Erythroblast (primary cell): ENCODE results near the gene SLC22A13.
"Not testable (repeated sequence)": the region's sequence is repeated elsewhere in the genome, so short reads cannot be mapped to it uniquely, and the experiment has no call there.

Experiments used
- DNase-seq, 2 experiments: peaks; one replicate each; lab custom pipeline; 2025; lab: John Stamatoyannopoulos, UW
- GATA1 ChIP-seq: IDR thresholded peaks from 2 replicates; pipeline ENCODE4 v1.6.1; 2011; ENCODE audit warnings: low read depth, mild to moderate bottlenecking, control low read depth, low read length, moderate library complexity
- POLR2A ChIP-seq: IDR thresholded peaks from 2 replicates; pipeline ENCODE4 v1.6.1; 2011; ENCODE audit warnings: mild to moderate bottlenecking, low read length

Gene SLC22A13

DNA sequence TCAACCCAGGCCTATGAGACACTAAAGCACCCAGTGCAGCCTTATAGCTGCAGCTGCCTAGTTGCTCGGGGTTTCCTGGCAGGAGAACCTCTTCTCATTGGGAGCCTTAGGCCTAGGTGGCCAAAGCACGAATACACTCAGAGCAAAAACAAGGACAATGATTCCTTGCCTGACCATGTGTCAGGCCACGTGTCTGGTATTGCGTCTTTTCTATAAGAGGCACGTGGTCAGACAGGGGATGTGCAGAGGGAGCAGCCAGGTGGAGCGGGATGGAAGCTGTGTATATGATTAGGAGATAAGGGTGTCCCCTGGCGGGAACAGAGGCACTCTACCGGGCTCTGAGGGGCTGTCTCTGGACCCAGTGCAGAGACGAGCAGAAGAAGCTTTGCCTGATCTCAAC is 42.8 kb downstream of the SLC22A13 start:
- TF ChIP-seq POLR2A (no peak), GATA1 (no peak)
- no peak for DNase-seq

DNA sequence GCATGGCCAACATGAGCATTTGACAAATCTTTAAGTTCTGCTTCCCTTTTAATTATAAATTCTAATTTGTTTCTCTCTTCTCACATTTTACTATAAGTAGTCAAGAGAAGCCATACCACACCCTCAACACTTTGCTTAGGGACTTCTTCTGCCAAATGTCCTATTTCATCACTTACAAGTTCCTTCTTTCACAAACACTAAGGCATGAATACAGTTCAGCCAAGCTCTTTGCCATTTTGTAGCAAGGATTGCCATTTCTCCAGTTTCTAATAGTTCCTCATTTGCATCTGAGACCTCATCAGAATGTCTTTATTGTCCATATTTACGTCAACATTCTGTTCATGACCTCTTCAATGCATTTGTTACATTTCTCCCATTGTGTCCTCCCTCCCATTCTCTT is 45.9 kb downstream of the SLC22A13 start:
- TF ChIP-seq GATA1 (no peak), POLR2A (no peak)
- DNase-seq = no peak

DNA sequence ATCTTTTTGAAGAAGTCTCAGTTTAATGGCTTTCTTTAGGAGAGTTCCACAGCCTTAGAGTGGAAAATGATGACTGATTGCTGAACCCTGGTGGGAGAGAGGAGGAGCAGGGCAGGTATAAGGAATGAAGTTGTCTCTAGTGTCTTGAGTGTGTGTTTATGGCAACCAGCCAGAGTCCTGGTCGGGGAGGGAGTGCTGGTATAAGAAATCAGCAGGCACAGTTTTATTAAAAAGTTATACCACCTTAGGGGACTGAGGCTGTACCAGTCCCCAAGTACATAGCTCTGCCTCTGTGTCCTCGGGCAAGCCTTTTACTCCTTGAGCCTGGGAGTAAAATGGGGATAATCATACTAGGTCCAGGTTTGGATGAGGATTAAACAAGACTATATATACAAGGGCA is 46.3 kb downstream of the SLC22A13 start:
- TF ChIP-seq GATA1 (no peak), POLR2A (no peak)
- no peak for DNase-seq

DNA sequence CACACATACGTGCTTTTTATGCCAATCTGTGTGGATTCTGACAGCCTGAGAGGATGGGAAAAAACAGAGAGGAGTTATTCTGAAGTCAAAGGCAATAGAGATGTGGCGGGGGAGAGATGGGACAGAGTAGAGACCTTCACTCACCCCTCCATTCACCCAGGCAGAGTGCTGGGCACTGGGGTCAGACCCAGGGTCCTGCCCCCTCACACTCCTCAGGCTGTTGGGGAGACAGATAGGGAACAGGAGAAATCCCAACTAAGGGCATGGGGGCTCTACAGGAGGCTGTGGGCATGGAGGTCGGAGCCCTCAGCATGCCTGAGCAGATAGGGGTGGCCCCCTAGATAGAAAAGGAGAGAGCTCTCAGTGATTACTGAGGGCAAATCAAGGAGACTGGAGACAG is 46.7 kb downstream of the SLC22A13 start:
- TF ChIP-seq GATA1 = no peak
- TF ChIP-seq POLR2A = no peak
- DNase-seq = no peak

DNA sequence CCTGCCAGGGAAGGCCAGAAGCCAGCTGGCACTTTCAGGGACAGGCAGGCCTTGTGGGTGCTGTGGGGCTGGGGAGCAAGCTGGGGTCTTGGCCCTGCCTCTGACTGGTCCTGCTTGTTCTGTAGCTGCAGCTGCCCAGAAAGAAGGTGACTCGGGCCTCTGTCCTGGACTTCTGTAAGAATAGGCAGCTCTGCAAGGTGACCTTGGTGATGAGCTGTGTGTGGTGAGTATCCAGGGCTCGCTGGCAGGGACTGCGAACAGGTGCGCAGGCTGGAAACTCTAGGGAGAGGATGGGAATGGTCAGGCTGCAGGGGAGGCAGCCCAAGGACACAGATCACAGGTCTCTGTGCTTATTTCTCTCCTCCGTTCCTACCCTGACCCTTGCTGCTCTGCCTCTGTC is 47.7 kb downstream of the SLC22A13 start:
- DNase-seq = no peak
- no peak for TF ChIP-seq GATA1
- no peak for TF ChIP-seq POLR2A

DNA sequence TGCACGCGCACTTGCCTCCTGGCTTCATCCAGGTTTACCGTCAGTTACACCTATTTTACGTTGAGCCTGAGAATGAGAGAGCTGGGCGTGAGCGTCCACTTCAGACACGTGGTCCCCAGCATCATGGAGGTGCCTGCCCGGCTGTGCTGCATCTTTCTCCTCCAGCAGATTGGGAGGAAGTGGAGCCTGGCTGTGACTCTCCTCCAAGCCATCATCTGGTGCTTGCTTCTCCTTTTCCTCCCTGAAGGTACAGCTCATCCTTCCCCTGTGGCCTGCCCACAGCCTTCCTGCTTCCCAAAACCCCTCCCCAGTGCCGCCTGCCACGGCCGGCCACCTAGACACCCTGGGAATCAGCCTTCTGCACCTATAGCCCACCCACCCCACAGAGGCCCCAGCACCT is 48.1 kb downstream of the SLC22A13 start:
- no peak for DNase-seq
- TF ChIP-seq POLR2A (no peak), GATA1 (no peak)

DNA sequence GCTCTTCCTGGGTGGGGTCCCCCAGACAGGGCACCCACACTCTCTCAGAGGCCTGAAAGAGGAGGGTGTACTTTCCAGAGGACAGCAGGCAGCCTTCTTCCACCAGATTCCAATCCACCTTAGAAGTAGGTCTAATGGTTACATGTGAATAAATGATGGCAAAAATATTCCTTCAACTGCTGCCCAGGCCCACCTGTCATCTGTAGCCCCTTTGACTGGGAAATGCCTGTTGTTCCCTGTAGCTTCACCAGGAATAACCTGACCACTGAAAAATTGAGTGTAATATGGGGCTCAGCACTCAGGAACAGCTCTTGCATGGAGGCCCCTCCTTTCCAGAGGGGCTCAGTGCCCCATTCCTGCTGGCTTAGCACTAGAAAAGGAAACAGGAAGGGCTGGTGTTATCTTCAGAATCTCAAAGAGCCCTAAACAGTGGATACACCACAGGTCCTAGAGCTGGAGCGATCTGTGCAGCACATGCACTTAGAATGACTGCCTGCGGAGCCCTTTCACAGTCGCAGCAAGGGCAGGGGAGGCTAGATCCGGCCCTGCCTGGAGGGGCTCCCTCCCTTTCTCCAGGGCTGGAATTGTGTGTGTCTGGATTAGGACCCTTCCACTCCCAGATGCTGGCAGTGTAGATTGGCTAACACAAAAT is 48.6 kb downstream of the SLC22A13 start:
- no peak for TF ChIP-seq GATA1
- TF ChIP-seq POLR2A = no peak
- DNase-seq = no peak

DNA sequence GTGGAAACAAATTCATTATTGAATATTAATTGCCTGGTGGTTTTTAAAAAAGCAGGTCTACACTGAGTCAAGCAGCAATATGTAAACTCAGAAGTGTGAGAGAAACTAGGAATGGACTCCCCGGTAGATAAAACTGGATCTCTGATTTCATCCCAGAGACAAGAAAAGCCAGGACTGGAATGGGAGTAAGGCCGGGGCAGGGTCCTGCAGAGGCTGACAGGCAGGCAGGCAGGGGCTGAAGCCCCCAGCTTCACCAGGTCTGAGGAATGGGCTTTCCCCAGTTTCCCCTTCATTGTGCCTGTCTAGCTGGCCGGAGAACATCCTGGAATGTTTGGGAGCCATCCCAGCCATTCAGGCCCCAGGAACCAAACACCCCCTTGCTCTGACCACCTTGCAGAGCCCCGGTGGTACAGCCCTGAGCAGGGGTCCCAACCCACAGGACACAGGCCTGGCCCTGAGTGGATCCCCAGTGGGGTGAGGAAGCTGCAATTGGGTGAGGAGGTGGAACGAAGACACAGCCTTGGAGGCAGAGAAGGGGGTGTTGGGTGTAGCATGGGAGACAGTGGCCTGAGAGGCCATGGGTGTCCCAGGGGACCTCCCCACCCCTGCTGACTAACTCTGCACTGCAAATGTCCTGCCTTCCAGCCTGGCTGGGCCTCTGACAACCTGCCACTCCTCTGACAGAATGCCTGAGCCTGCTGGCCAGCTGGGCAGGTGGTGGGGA is 49.3 kb downstream of the SLC22A13 start:
- no peak for DNase-seq
- no peak for TF ChIP-seq POLR2A
- TF ChIP-seq GATA1 = no peak

DNA sequence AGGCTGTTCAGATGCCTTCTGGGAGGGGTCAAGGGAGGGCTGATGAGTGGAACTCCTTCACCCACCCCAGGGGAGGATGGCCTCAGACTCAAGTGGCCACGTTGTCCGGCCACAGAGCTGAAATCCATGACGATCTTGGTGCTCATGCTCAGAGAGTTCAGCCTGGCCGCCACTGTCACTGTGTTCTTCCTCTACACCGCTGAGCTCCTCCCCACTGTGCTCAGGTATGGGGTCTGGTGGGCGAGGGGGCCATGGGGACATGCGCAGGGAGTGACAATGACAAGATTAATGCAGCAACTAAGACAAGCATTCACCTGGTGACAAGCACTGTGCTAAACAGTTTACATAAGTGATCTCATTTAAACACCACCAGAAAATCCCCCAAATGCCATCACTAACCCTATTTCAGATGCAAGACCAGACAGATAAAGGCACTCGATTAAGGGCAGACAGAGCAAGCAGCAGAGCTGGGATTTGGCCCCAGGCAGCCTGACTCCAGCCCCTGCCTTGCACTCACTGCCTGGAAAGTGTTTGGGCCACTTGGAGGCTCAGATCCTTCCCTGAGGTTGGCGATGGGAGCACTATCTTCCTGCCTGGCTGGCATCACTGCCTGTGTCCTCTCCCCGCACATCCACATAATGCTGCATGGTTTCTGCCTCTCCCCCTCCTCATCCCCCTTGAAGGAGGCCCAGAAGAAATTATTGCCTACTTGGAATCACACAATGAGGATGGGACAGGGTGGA is 50.0 kb downstream of the SLC22A13 start:
- TF ChIP-seq GATA1 = no peak
- no peak for TF ChIP-seq POLR2A
- DNase-seq = no peak

DNA sequence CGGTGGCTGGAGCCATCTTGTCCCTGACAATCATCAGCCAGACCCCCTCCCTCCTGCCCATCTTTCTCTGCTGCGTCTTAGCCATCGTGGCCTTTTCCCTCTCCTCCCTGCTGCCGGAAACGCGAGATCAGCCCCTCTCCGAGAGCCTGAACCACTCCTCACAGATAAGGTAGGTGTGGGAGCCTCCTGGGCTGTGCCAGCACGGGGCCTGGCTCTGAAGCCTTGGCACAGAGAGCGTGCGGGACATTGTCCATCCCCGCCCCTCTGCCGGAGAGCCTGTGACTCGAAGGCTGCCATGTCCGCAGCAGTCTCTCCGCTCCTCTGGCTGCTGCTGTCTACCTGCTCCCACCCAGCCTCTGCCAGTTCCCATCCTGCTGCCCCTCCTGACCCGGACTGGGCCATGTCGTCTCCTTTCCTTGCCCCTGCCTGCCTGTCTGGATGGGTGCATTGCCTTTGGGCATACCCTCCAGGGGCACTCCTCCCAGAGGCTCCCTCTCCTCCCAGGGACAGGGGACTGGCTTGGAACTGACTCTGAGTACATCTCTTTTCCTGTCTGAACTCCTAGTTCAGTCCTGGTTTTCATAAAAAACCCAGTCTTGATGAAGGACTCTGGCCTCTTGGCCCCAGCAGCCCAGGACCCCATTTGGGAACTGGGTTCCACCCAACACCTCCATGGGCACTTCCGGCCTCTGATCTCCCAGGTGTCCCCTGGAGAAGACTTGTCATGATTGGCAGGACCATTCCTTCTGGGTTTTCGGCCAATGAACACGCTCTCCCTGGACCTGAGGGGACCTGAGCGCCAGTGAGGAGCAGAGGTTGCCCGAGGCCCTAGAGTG is 51.0 kb downstream of the SLC22A13 start:
- TF ChIP-seq GATA1 (no peak), POLR2A (no peak)
- DNase-seq = no peak

DNA sequence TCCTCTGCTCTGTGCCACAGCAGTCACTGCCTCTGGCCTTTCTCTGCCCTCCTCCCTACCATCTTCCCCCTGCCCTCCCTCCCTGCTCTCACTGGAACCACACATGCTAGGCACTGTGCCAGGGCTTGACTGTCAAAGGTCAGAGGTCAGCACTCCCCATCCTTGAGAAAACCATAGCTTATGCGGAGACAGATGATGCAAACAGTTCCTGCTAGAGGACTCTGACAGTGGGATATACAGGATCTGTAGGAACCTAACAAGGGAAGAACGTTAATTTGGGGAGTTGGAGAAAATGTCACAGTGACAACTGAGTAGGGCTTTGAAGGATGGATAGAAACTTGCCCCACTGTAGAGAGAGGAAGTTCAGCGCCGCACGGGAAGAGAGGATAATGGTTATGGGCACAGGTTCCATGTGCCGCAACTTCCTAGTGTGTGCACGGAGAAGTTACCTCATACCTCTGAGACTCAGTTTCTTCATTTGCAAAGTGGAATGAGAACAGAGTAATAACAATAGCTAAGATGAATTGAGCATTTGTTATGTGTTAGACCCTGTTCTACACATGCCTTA is 51.7 kb downstream of the SLC22A13 start:
- no peak for DNase-seq
- TF ChIP-seq POLR2A = no peak
- no peak for TF ChIP-seq GATA1

DNA sequence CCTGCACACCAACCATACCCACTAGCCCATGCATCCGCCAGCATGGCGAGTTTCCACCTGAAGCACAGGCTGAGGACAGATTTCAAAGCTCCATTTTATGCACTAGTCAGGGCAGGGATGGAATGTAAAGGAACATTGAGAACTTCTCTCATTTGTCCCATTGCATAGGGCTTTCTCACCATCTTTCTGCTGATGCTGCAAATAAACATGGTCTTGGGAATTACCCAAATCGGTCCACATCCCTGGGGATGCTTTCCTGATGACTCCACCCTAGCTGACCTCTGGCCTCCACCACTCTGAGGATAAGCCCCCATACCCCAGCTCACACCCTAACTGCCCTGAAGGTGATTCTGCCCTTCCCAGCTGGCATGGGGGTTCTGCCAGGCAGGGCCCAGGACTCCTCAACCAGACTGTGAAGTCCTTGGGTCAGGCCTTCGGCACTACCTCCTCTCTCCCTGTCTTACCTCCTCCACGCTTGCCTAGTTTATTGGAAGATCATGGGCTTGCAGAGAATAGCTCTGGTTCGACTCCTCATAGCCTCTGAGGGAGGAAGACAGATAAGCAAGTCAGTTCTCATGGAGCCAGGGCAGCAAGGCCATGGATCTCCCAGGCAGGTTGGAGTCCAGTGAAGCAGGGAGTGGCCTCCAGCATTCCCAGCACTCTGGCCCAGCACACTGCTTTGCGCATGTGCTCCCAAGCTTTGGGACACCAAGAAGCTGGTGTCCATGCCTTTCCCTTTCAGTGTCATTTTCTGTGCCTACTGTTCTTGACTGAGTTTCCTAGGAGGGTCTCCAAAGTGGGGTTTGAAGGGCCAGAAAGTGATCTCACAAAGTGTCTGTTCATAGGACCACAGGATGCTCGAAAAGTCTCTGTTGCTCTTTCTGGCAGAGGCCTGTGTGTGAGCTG is 53.4 kb downstream of the SLC22A13 start:
- DNase-seq = no peak
- TF ChIP-seq POLR2A (no peak), GATA1 (no peak)

DNA sequence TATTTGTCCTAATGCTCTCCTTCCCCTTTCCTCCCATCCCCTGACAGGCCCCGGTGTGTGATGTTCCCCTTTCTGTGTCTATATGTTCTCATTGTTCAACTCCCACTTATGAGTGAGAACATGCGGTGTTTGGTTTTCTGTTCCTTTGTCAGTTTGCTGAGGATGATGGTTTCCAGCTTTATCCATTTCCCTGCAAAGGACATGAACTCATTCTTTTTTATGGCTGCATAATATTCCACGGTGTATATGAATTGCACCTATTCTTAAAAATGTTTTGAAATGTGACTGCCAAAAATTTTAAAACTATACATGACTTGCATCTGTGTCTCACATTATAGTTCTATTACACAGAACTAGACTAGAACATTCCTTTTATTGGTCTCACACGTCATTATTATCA is 55.0 kb downstream of the SLC22A13 start:
- DNase-seq = not testable (repeated sequence)
